Esophagus muscularis mucosa (tissue), 4 donors: ENCODE measurements around the gene PRKD2.

Source experiments
- EP300 ChIP-seq: sonication (generic); formaldehyde crosslinking; IDR thresholded peaks from one replicate; pipeline ENCODE4 v1.6.1; 2017; ENCODE audit warnings: antibody characterized with exemption
- POLR2A ChIP-seq: fragments of 450-650 bp; IDR thresholded peaks from one replicate; pipeline ENCODE4 v1.6.1; 2017; ENCODE audit warnings: antibody characterized with exemption, moderate library complexity, mild to moderate bottlenecking, low read depth
- POLR2AphosphoS5 ChIP-seq, 2 donors: sonication (generic); formaldehyde crosslinking; IDR thresholded peaks; one replicate each; pipeline ENCODE4 v1.6.1; 2017; ENCODE audit warnings: antibody characterized with exemption in 2 of 2
- TF ChIP-seq, protein P1 (sequence below), 3 experiments: fragments of 200-600 bp in 2 of 3; fragments of 450-650 bp in 1 of 3; sonication (generic) in 2 of 3; IDR thresholded peaks; one replicate each; pipeline ENCODE4 v1.5.1; 2017 to 2019; ENCODE audit warnings: antibody characterized with exemption in 3 of 3, mild to moderate bottlenecking in 2 of 3, moderate library complexity in 1 of 3

DNA sequence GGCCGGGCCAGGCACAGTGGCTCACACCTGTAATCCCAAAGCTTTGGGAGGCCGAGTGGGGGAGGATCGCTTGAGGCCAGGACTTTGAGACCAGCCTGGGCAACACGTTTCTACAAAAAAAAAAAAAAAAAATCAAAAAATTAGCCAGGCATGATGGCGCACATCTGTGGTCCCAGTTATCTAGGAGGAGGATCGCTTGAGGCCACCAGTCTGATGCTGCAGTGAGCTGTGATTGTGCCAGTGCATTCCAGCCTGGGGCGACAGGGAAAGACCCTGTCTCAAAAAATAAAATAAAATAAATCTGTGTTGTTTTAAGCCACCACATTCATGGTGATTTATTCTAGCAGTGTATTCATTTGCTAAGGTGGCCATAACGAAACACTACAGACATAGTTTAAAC, 51.8 kb downstream of the PRKD2 start:
- TF ChIP-seq, protein P1, sequence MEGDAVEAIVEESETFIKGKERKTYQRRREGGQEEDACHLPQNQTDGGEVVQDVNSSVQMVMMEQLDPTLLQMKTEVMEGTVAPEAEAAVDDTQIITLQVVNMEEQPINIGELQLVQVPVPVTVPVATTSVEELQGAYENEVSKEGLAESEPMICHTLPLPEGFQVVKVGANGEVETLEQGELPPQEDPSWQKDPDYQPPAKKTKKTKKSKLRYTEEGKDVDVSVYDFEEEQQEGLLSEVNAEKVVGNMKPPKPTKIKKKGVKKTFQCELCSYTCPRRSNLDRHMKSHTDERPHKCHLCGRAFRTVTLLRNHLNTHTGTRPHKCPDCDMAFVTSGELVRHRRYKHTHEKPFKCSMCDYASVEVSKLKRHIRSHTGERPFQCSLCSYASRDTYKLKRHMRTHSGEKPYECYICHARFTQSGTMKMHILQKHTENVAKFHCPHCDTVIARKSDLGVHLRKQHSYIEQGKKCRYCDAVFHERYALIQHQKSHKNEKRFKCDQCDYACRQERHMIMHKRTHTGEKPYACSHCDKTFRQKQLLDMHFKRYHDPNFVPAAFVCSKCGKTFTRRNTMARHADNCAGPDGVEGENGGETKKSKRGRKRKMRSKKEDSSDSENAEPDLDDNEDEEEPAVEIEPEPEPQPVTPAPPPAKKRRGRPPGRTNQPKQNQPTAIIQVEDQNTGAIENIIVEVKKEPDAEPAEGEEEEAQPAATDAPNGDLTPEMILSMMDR (IDR thresholded peaks at IDR 0.05), result no peak
- TF ChIP-seq POLR2A (no peak), EP300 (no peak), POLR2AphosphoS5 (IDR thresholded peaks at IDR 0.05) (no peak)
